ENCODE measurements around the gene ALDH9A1.

Gene ALDH9A1

GRCh38 chr1:165619647-165620151 is 78.7 kb downstream of the ALDH9A1 start:
- no peak for DNase-seq (ENCODE audit: low spot score)

- no peak for DNase-seq (ENCODE audit: low spot score)
Observed at GRCh38 chr1:165616987-165617546, 81.3 kb downstream of the ALDH9A1 start.

- no peak for DNase-seq (ENCODE audit: low spot score)
Observed at GRCh38 chr1:165616054-165616612, 82.2 kb downstream of the ALDH9A1 start.
